Measurements from ENCODE around the gene ZNF611. TPM values are rescaled to one million over a fixed set of nuclear protein-coding genes. Genes with fewer than 3 reads are reported as not detected.
"Not testable (repeated sequence)": the region's sequence is repeated elsewhere in the genome, so short reads cannot be mapped to it uniquely, and the experiment has no call there.

ZNF611 gene
- total and polyA plus RNA-seq, 9 of the 15 experiments (the other 6 are each of a cell fraction or from before 2014, with no cell fraction given) = 3.7 to 29.6 (median 12.8) TPM

GRCh38 chr19:52723907-52724598, 10.8 kb downstream of the ZNF611 start:
- WGBS (ENCODE audit: insufficient coverage, low coverage, missing lambda C conversion rate) = 0% methylated on average over 7 of the region's 9 CpGs
- Histone ChIP-seq H3K36me3 (ENCODE audit: control insufficient read depth, insufficient read depth, low read length) (peaks cover 41% of the 10 kb centered on the region), H3K4me2 (ENCODE audit: insufficient read depth, low read length) (peak overlapping the region; percentile 80), H3K27ac (ENCODE audit: extremely low read depth, low read depth, low read length) (peak overlapping the region; percentile 90), H3K79me2 (ENCODE audit: control insufficient read depth, insufficient read depth, low read length) (peaks cover 42% of the 10 kb centered on the region), H3K4me1 (replicated peaks in 1 of 2; ENCODE audit: control insufficient read depth in 2 of 2, insufficient read depth in 2 of 2, low read length in 2 of 2) (peaks cover 30 to 35% of the 10 kb centered on the region in 2 experiments), H2AFZ (ENCODE audit: low read depth, low read length) (peak overlapping the region; percentile 38), H3K4me3 (peak overlapping the region; percentile 46; the same call in 1 of the 2 replicates), H3K9ac (ENCODE audit: insufficient read depth in 1 of 2, low read depth in 2 of 2, low read length in 2 of 2) (peak overlapping the region in 1 of 2 experiments; percentile 87; a peak in 2 of 4 replicates)
- H4K20me1 ChIP-seq (replicated peaks; ENCODE audit: control insufficient read depth, insufficient read depth, low read length); H3K27me3 ChIP-seq (ENCODE audit: control insufficient read depth in 2 of 2, insufficient read depth in 2 of 2, low read length in 2 of 2); H3K9me3 ChIP-seq (replicated peaks; ENCODE audit: control insufficient read depth, insufficient read depth, low read depth, low read length); POLR2A ChIA-PET; BruUV-seq (replicated peaks); ATAC-seq; CTCF ChIA-PET (ENCODE audit: low intra/inter-chr PET ratio); H3K9me1 ChIP-seq (ENCODE audit: control insufficient read depth, insufficient read depth, low read length); in situ Hi-C loops (cut with MboI); TF ChIP-seq MYBL2 (CRISPR knock-in tag; IDR thresholded peaks at IDR 0.05; ENCODE audit: borderline replicate concordance): not testable (repeated sequence)
- FAIRE-seq = peak; percentile 83
- DNase-seq (ENCODE audit: extremely low read depth in 1 of 4, low spot score in 3 of 4) = peak; percentile 26 to 85 (median 37)
- intact Hi-C loops (cut with micrococcal nuclease) = loop anchor here (10.0 kb wide), 1 partner anchor 119 kb away; no protein-coding TSS in a partner anchor
- TF ChIP-seq TCF3 (CRISPR knock-in tag; IDR thresholded peaks at IDR 0.05) (peak; percentile 80), ZBTB7A (IDR thresholded peaks at IDR 0.05; ENCODE audit: borderline replicate concordance, control insufficient read depth, low read depth, low read length) (peak; percentile 46; the same call in 1 of the 2 replicates), MYBL2 (IDR thresholded peaks at IDR 0.05; ENCODE audit: low read depth) (peak; percentile 41; the same call in 1 of the 2 replicates), ZNF583 (CRISPR knock-in tag; IDR thresholded peaks at IDR 0.05) (0 out of 2 replicates have a peak, but pooled peaks have one; percentile 24), CREM (IDR thresholded peaks at IDR 0.05; ENCODE audit: low read depth) (peak; percentile 44; the same call in 1 of the 2 replicates), FOXA3 (CRISPR knock-in tag; conservative IDR thresholded peaks at IDR 0.05 in 1 of 2, IDR thresholded peaks at IDR 0.05 in 1 of 2) (peak in 1 of 2 experiments; percentile 76; a peak in 1 of 4 replicates), EP400 (IDR thresholded peaks at IDR 0.05) (peak; percentile 72), BACH1 (tag; IDR thresholded peaks at IDR 0.05) (0 out of 2 replicates have a peak, but pooled peaks have one; percentile 41), HDAC8 (tag; IDR thresholded peaks at IDR 0.05) (peak; percentile 65; the same call in 1 of the 2 replicates), MTA3 (IDR thresholded peaks at IDR 0.05; ENCODE audit: borderline replicate concordance) (0 out of 2 replicates have a peak, but pooled peaks have one; percentile 25), SOX6 (IDR thresholded peaks at IDR 0.05) (peak; percentile 67), TRIM24 (IDR thresholded peaks at IDR 0.05) (peak in 1 of 2 experiments; percentile 64; a peak in 1 of 4 replicates), HMBOX1 (IDR thresholded peaks at IDR 0.05) (peak; percentile 49; the same call in 1 of the 2 replicates), PYGO2 (tag; IDR thresholded peaks at IDR 0.05) (0 out of 2 replicates have a peak, but pooled peaks have one; percentile 42), TAF7 (tag; IDR thresholded peaks at IDR 0.05) (0 out of 2 replicates have a peak, but pooled peaks have one; percentile 15), ZFX (CRISPR knock-in tag; IDR thresholded peaks at IDR 0.05) (peak; percentile 32; the same call in 1 of the 2 replicates), ZNF639 (CRISPR knock-in tag; conservative IDR thresholded peaks at IDR 0.05 in 1 of 2, IDR thresholded peaks at IDR 0.05 in 1 of 2) (peak in 1 of 2 experiments; percentile 74; a peak in 2 of 4 replicates)

All from K562 (cell line).